Sciatic nerve (tissue), 2 donors: ENCODE data around the gene INPP5D. TPM values are rescaled to one million over a fixed set of nuclear protein-coding genes. Genes with fewer than 3 reads are reported as not detected.
"Not testable (repeated sequence)": the region's sequence is repeated elsewhere in the genome, so short reads cannot be mapped to it uniquely, and the experiment has no call there.

Source experiments
- ATAC-seq: fragments of 200-7000 bp; cut with Tn5 transposase; one replicate; pipeline ENCODE4 v1.9.1; 2020; ENCODE audit warnings: mild to moderate bottlenecking, moderate library complexity
- DNase-seq: peaks from one replicate; pipeline ENCODE4 v3.0.0-alpha.2; 2020; ENCODE audit warnings: low spot score
- intact Hi-C: fragments of 100-400 bp; cut with DNase I; formaldehyde crosslinking; loops from one replicate; pipeline ENCODE4 v1.14.2; 2022
- total RNA-seq: library from RNA; stranded (reverse); fragmentation: NEBNext Ultra II Directional; extraction: Animal tissue kit (Norgen Biotek cat#: 25700); gene quantifications from one replicate; pipeline ENCODE4 v1.2.1, GENCODE V29; 2021
- donor health status: DM: no; HTN: no; CAD: no.
- donor health status: DM: no; HTN: no; CAD: no.

The INPP5D gene
- total RNA-seq, 1 donor from 2014 or later = 56.3 TPM

GRCh38 chr2:233049194-233049761 lies 10.9 kb upstream of the INPP5D start:
- ATAC-seq (peak; percentile 75), DNase-seq (peak; percentile 42)
- intact Hi-C loops = no loop called here

DNA sequence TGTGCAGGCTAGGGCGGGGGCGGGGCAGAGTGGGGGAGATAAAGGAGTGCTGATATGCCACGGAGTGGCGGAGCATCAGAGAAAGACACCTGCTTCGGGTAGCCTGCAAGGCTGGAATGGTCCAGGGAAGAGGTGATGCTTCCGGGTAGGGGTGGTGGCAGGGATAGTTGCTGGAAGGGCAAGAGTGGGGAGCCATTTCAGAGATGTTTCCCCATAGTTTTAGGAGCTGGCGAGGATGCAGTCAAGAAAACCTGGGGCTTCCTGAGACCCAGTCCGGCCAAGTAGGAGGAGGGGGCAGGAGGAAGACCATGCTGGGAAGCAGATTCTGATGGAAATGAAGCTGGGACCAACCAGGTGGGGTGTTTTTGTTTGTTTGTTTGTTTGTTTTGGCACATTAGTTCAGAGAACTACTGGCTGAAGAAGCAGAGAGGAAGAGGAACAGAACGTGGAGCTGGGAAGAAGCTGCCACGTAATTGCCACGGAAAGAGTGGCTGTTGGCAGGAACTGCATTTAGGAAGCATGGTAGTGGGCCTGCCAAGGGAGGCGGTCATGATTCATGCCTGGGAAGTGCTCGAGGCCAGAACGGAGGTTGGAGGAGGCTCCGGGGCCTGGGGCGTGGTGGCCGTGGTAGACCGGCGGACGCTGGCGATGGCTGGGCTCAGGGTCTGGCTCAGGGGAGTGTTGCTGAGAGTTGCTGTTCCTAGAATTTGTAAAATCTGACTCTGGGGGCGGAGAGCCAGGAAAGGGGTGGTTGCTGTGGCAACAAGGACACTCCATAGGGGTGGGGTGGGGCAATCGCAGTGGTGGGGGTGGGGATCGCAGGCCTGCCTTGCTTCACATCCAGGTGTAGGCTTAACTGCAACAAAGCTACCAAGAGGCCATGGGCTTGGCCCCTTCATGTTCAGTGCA lies 8.6 kb upstream of the INPP5D start:
- intact Hi-C loops = loop anchor here (10.0 kb wide), 1 partner anchor 197 kb away; no protein-coding TSS in a partner anchor
- DNase-seq = peak; percentile 71
- ATAC-seq = peak; percentile 62

GRCh38 chr2:233052517-233052916 lies 7.6 kb upstream of the INPP5D start:
- intact Hi-C loops = loop anchor here (10.0 kb wide), 1 partner anchor 198 kb away; no protein-coding TSS in a partner anchor
- not testable (repeated sequence) for ATAC-seq, DNase-seq

GRCh38 chr2:233053928-233054784 lies 6.0 kb upstream of the INPP5D start:
- ATAC-seq = peak; percentile 51
- intact Hi-C loops = loop anchor here (10.0 kb wide), 1 partner anchor 199 kb away; no protein-coding TSS in a partner anchor
- peak; percentile 76 for DNase-seq

DNA sequence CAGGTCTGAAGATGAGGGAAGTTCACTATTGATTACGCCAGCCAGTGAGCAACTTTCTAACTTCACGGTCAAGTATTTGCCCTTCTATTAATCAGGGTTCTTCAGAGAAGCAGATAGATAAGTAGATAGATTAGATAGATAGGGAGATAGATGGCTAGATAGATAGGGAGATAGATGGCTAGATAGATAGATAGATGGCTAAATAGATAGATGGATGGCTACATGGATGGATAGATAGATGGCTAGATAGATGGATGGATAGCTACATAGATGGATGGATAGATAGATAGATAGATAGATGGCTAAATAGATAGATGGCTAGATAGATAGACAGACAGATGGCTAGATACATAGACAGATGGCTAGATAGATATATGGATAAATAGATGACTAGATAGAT lies 4.8 kb upstream of the INPP5D start:
- DNase-seq = no peak
- intact Hi-C loops = loop anchor here (10.0 kb wide), 1 partner anchor 201 kb away; no protein-coding TSS in a partner anchor
- ATAC-seq = no peak

- intact Hi-C loops = loop anchor here (10.0 kb wide), 1 partner anchor 202 kb away; no protein-coding TSS in a partner anchor
- DNase-seq (peak; percentile 48), ATAC-seq (no peak)
Observed at GRCh38 chr2:233056961-233057605, 3.1 kb upstream of the INPP5D start.

GRCh38 chr2:233058717-233059546 lies 1.2 kb upstream of the INPP5D start:
- intact Hi-C loops = loop anchor here (10.0 kb wide), 1 partner anchor 204 kb away; no protein-coding TSS in a partner anchor
- no peak for ATAC-seq
- peak; percentile 58 for DNase-seq

DNA sequence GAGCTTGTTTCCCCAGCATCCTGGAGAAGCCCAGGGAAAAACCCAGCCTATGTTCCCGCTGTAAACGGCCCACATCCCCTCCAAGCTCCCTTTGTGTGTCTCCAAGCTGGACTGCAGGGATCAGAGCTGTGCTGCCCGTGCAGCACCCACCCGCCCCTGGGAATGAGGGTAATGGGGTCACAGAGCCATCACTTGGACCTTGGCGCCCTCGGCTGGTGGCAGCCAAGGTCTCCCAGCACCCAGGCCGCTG lies 670 bp upstream of the INPP5D start:
- intact Hi-C loops = loop anchor here (10.0 kb wide), 1 partner anchor 205 kb away; no protein-coding TSS in a partner anchor
- no peak for DNase-seq
- no peak for ATAC-seq

DNA sequence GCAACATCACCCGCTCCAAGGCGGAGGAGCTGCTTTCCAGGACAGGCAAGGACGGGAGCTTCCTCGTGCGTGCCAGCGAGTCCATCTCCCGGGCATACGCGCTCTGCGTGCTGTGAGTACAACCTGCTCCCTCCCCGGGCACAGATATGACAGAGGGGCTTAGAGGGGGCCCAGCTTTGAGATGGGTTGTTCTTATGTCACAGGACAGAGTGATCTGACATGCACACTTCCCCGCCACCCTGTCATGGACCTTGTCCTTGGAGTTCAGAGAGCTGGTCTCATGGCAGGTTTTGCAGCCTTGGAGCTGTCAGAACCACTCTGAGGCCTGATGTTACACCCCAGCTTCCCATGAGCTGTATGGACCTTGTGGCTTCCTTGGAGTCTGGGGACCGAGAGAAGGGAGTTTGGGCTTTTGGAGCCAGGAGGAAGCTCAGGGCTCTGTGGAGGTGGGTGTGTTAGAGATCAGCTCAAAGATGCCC lies 398 bp downstream of the INPP5D start:
- intact Hi-C loops = no loop called here
- DNase-seq (no peak), ATAC-seq (peak; percentile 2)

- ATAC-seq (peak; percentile 3), DNase-seq (peak; percentile 56)
- intact Hi-C loops = no loop called here
Observed at GRCh38 chr2:233060980-233061590, 943 bp downstream of the INPP5D start.

DNA sequence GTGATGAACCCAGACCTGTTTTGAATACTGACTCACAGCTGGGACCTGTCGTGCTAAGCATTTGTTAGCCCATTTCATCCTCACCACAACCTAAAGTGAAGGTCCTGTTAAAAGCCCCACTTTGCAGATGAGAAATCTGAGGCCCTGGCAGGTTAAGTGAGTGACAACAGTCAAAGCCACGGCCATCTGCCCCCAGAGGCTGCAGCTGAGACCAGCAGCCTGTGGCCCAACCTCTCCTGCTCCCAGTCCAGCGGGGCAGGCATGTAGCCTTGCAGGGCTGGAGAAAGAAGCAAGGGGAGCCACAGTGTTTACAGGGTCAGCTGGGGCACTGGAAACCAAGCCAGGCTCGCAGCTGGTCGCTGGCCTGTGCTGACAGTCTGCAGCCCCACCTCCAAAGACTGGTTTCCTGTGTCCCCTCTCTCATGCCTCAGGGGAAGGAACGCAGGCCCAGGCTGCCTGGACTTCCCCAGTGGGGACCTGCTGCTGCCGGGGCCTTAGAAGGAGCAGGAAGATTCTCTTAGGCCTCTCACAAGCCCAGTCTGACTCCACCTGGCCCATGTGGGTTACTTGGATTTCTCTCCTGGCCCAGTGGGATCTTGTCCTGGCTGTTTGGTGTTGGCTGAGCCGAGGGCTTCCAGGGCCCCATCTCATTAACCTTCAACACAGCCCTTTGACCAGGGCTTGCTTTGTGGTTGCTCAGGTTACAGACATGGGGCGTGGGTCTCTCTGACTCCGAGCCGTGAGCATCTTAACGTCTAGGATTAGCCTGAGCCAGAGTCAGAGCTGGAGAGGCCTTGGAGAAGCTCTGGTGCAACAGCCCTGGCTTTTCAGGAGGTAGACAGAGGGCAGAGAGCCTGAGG lies 1.7 kb downstream of the INPP5D start:
- ATAC-seq = peak; percentile 77
- intact Hi-C loops = no loop called here
- DNase-seq = peak; percentile 67

DNA sequence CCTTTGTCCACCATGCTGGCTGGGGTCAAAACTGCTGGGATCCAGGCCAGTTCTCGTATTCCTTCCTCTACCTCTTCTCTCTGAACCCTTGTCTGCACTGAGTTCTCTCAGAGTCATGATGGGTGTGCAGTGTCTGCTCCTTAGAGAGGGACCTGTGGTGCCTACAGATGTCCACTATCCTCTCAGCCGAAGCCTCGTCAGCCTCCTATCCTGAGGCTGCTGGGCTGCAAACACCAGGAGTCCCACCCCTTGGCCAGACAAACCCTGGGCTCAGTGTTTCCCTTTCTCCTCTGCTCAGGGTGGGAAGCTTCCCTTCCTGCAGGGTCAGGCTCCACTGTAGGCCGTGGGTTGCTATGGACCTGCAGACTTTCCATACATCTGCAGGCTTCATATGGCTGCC lies 2.3 kb downstream of the INPP5D start:
- ATAC-seq = peak; percentile 12
- DNase-seq = peak; percentile 48
- intact Hi-C loops = no loop called here

DNA sequence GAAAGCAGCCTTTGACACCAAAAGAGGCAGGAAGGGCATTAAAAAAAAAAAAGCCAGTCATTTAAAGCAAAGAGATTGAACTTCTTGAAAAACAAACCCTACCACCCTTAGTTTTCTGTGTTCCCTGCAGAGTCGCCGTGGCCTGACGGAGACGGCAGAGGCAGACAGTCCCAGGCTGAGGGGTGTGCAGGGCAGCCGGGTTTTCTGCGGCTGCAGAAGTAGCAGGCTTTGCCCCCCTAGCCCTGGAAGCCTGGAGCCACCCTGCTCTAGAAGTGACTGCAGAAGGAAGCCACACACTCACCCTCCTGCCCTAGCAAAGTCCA lies 2.8 kb downstream of the INPP5D start:
- ATAC-seq (no peak), DNase-seq (no peak)
- intact Hi-C loops = no loop called here

DNA sequence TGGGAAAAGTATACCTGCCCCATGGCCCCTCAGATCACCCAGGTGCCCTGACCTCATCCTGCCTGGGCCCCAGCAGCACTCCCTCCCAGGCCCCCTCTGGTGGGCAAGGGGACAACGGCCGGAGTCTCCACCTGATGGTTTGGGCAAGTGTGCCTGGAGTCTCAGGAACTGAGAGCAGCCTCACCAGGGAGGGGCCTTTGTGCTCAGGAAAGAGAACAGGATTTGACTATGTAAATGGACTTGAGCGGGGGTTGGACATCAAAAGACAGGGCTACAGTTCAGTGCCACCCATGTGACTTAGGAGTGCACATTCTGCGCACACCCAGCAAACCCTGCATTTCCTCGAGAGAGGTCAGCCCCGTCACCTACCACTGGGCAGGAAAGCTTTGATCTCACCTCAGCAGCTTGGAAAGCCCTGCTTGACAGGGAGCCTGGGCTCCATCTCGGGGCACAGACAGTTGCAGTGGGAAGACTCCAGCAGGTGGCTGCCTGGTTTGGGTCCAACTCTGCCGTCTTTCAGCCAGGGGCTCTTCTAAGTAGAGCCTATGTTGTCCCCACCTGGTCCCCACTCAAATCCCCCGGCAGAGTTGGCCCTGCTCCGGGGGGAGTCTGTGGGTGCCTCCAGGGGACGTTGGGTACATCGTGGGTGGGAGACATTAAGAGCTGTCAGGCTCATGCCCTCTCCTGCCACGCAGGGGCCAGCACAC lies 3.3 kb downstream of the INPP5D start:
- intact Hi-C loops = no loop called here
- ATAC-seq = no peak
- peak; percentile 52 for DNase-seq

- DNase-seq (peak; percentile 56), ATAC-seq (no peak)
- intact Hi-C loops = no loop called here
Observed at GRCh38 chr2:233063976-233064411, 3.9 kb downstream of the INPP5D start.
